Calu3 (cell line): ENCODE data around the gene SEMA3E. TPM values are rescaled to one million over a fixed set of nuclear protein-coding genes. Genes with fewer than 3 reads are reported as not detected.

Experiments
- BruUV-seq: library from RNA; stranded (reverse); fragments of 400-500 nt; replicated peaks from 2 replicates; lab custom pipeline; 2021; lab: Mats Ljungman, UMichigan
- CTCF ChIA-PET: fragments of 300-600 bp; sonication (Branson Sonifier 250); formaldehyde crosslinking; loops from one replicate; lab custom pipeline; 2022; ENCODE audit warnings: antibody characterized with exemption; lab: Charles Lee
- DNase-seq: peaks from one replicate; pipeline ENCODE4 v3.0.0; 2022
- H3K27ac Mint-ChIP-seq: one replicate; pipeline ENCODE4 v1.8.0; 2022; ENCODE audit warnings: mixed read lengths; ENCODE audit not compliant: unreplicated experiment
- H3K27me3 Mint-ChIP-seq: one replicate; pipeline ENCODE4 v1.8.0; 2022; ENCODE audit warnings: mixed read lengths; ENCODE audit not compliant: unreplicated experiment
- H3K36me3 Mint-ChIP-seq: one replicate; pipeline ENCODE4 v1.8.0; 2022; ENCODE audit warnings: mild to moderate bottlenecking, moderate library complexity, mixed read lengths; ENCODE audit not compliant: insufficient read depth, unreplicated experiment
- H3K4me1 Mint-ChIP-seq: one replicate; pipeline ENCODE4 v1.8.0; 2022; ENCODE audit warnings: mild to moderate bottlenecking, low read depth, mixed read lengths; ENCODE audit not compliant: unreplicated experiment
- H3K4me3 Mint-ChIP-seq: one replicate; pipeline ENCODE4 v1.8.0; 2022; ENCODE audit warnings: mild to moderate bottlenecking, low read depth, moderate library complexity, mixed read lengths; ENCODE audit not compliant: unreplicated experiment
- H3K9me3 Mint-ChIP-seq: one replicate; pipeline ENCODE4 v1.8.0; 2022; ENCODE audit warnings: low read depth, mixed read lengths; ENCODE audit not compliant: unreplicated experiment
- CTCF ChIP-seq: fragments of 200-600 bp; IDR thresholded peaks from one replicate; pipeline ENCODE4 v1.8.0; 2022; ENCODE audit warnings: antibody characterized with exemption; ENCODE audit not compliant: unreplicated experiment
- intact Hi-C: fragments of 100-400 bp; cut with micrococcal nuclease; formaldehyde crosslinking; loops from one replicate; pipeline ENCODE4 v1.10.0; 2022; ENCODE audit not compliant: unreplicated experiment
- total RNA-seq: library from RNA; stranded (reverse); gene quantifications from 2 replicates; pipeline ENCODE4 v1.2.3, GENCODE V29; 2022

The SEMA3E gene
- total RNA-seq, 1 experiment from 2014 or later, result 24.4 TPM

- TF ChIP-seq CTCF, result no peak
- H3K27ac Mint-ChIP-seq, result no peak overlapping the region
- intact Hi-C loops, result loop anchor here (2.0 kb wide), 2 partner anchors 291 to 625 kb away; no protein-coding TSS in a partner anchor
Measured at GRCh38 chr7:83365746-83366145, 283.2 kb downstream of the SEMA3E start.

GRCh38 chr7:83362871-83363550, 285.9 kb downstream of the SEMA3E start:
- no peaks in the 10 kb centered on the region for H3K36me3 Mint-ChIP-seq
- no peak overlapping the region for H3K4me3 Mint-ChIP-seq
- no TSS peak for BruUV-seq
- no peaks in the 10 kb centered on the region for H3K9me3 Mint-ChIP-seq
- CTCF ChIA-PET, result no interaction called here
- TF ChIP-seq CTCF, result no peak
- no peaks in the 10 kb centered on the region for H3K27me3 Mint-ChIP-seq
- H3K4me1 Mint-ChIP-seq, result no peaks in the 10 kb centered on the region
- DNase-seq, result no peak
- no peak overlapping the region for H3K27ac Mint-ChIP-seq
- intact Hi-C loops, result no loop called here

More at GRCh38 chr7:83365746-83366145, 283.2 kb downstream of the SEMA3E start:
- BruUV-seq, result no TSS peak
- Mint-ChIP-seq H3K9me3 (no peaks in the 10 kb centered on the region), H3K36me3 (no peaks in the 10 kb centered on the region), H3K4me1 (no peaks in the 10 kb centered on the region), H3K4me3 (no peak overlapping the region), H3K27me3 (no peaks in the 10 kb centered on the region)
- no peak for DNase-seq
- CTCF ChIA-PET, result no interaction called here

GRCh38 chr7:83359108-83359507, 289.8 kb downstream of the SEMA3E start:
- no peaks in the 10 kb centered on the region for H3K36me3 Mint-ChIP-seq
- no peak overlapping the region for H3K4me3 Mint-ChIP-seq
- H3K27ac Mint-ChIP-seq, result no peak overlapping the region
- no peaks in the 10 kb centered on the region for H3K27me3 Mint-ChIP-seq
- CTCF ChIA-PET, result no interaction called here
- DNase-seq, result no peak
- TF ChIP-seq CTCF, result no peak
- H3K4me1 Mint-ChIP-seq, result no peaks in the 10 kb centered on the region
- no TSS peak for BruUV-seq
- no peaks in the 10 kb centered on the region for H3K9me3 Mint-ChIP-seq
- intact Hi-C loops, result no loop called here

GRCh38 chr7:83355143-83355542, 293.8 kb downstream of the SEMA3E start:
- TF ChIP-seq CTCF, result no peak
- H3K36me3 Mint-ChIP-seq, result no peaks in the 10 kb centered on the region
- no peak overlapping the region for H3K4me3 Mint-ChIP-seq
- H3K4me1 Mint-ChIP-seq, result no peaks in the 10 kb centered on the region
- H3K27ac Mint-ChIP-seq, result no peak overlapping the region
- H3K9me3 Mint-ChIP-seq, result no peaks in the 10 kb centered on the region
- no TSS peak for BruUV-seq
- CTCF ChIA-PET, result no interaction called here
- intact Hi-C loops, result no loop called here
- H3K27me3 Mint-ChIP-seq, result no peaks in the 10 kb centered on the region
- no peak for DNase-seq
